HG02571 (cell line): ENCODE measurements around the gene CDX2.

Source experiments
- ATAC-seq: cut with Tn5 transposase; IDR thresholded peaks from one replicate; pipeline ENCODE4 v1.9.1; 2021; ENCODE audit warnings: mild to moderate bottlenecking, moderate library complexity; ENCODE audit not compliant: unreplicated experiment

The CDX2 gene

GRCh38 chr13:27918918-27919658 lies 50.0 kb downstream of the CDX2 start:
- ATAC-seq: no peak

DNA sequence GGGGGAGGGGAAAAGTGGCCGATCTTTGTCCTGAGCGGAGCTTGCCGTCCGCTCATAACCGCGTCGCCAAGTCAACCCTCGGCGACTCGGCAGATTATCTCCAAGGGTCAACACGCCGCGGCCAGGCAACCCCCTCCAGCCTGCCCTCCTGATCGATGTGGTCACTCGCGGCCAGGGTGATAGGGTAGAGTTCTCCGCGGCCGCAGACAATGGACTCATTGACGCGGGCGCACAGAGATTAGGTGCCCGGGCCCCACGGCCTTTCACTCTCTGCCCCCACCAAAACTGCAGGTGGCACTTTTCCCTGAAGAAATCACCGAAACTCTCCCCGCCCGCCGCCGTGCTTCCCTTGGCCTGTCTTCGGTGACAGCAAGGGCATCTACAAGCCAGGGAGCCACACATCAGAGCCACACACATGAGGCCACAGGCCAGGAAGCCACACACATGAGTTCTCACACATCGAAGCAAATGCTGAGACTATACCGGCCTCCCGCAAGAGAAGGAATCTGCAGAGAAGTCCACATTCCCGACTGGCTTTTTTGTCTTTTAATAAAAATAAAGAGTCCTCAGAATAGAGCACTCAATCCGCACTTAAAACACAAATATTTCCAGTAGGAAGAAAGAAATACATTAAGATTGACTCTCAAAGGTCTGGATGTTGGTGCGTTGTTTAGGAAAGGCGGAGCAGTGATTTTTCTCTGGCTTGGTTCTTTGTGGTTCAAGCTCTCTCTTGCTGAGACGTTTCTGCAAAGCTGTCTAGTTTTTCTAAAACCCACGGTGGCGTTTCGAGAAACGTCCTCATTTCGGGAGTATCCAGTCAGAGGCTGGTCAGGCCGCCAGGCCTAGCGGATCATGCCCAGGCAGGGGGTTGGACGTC lies 50.8 kb downstream of the CDX2 start:
- no peak for ATAC-seq

- ATAC-seq: no peak
These were observed 51.8 kb downstream of the CDX2 start for GRCh38 chr13:27917121-27917947.

GRCh38 chr13:27915301-27916207 lies 53.6 kb downstream of the CDX2 start:
- ATAC-seq: no peak

- ATAC-seq: no peak
These were observed 56.0 kb downstream of the CDX2 start for GRCh38 chr13:27913160-27913559.

DNA sequence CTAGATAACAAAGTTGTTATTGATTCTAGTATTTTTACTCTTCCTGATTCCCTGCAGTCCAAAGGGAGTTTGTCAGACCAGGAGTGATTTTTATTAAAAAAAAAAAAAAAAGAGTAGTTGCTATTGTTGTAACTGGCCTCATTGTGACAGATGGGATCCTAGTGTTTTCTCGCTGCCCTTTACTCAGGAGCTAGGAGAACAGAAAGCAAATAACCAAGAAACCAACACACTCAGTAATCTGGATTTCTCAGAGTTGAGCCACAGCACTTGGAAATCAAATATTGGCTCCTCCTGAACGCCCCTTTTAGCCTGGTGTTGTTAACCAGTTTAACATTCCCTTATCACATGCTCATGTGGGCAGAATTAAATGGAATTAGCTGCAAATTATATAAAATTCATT lies 57.6 kb downstream of the CDX2 start:
- no peak for ATAC-seq
